ENCODE results near the gene AK4. TPM values are rescaled to one million over a fixed set of nuclear protein-coding genes. Genes with fewer than 3 reads are reported as not detected.

AK4 gene
- total and polyA plus RNA-seq, 2 of the 8 experiments (the other 6 are each of a cell fraction or from before 2014, with no cell fraction given), result 64.5 to 175 TPM

DNA sequence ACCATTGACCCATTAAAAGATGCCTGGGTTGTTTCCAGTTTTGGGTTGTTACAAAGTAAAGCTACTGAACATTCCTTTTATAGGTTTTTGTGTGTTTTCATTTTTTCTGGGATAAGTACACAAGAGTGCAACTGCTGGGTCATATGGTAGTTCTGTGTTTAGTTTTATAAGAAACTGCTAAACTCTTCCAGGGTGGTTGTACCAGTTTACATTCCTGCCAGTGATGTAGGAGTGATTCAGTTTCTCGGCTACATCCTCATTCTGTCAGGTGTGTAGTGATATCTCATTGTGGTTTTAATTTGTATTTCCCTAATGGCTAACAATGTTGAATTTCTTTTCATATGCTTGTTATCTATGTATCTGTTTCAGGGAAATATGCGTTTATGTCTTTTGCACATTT, 102.8 kb downstream of the AK4 start:
- H3K4me2 ChIP-seq (ENCODE audit: insufficient read depth in 1 of 2, low read depth in 2 of 2, low read length in 2 of 2), result no peak overlapping the region
- H3K14ac ChIP-seq (ENCODE audit: insufficient read length), result no peak overlapping the region
- no peak overlapping the region for H2AK5ac ChIP-seq (ENCODE audit: low read depth, low read length)
- no peak overlapping the region for H2BK120ac ChIP-seq (replicated peaks; ENCODE audit: low read depth, low read length)
- POLR2A ChIA-PET (ENCODE audit: partially characterized antibody), result no interaction called here
- H3K4ac ChIP-seq (replicated peaks; ENCODE audit: insufficient read length, low read depth, low read length), result no peak overlapping the region
- DNase-seq (ENCODE audit: low read depth in 1 of 2, low spot score in 2 of 2) (no peak), FAIRE-seq (no peak)
- no peak overlapping the region for H3K27ac ChIP-seq (ENCODE audit: low read depth, low read length)
- peaks cover 0 to 9% (median 3%) of the 10 kb centered on the region in 4 experiments; a peak in 4 of 7 replicates for H3K4me1 ChIP-seq (replicated peaks in 1 of 4; ENCODE audit: control insufficient read depth in 3 of 4, insufficient read depth in 4 of 4, low read length in 3 of 4)
- CTCF ChIA-PET (ENCODE audit: partially characterized antibody), result interaction anchor here (1.1 kb wide), 1 partner anchor 16 kb away, joined by 5 read pairs; no protein-coding TSS in a partner anchor
- no peak overlapping the region for H2BK12ac ChIP-seq (ENCODE audit: low read depth, low read length)
- no peaks in the 10 kb centered on the region for H3K36me3 ChIP-seq (ENCODE audit: control insufficient read depth in 2 of 4, insufficient read depth in 4 of 4, low read length in 3 of 4)
- no peak overlapping the region for H3K56ac ChIP-seq (replicated peaks; ENCODE audit: insufficient read length, low read depth, low read length)
- peaks cover 0 to 4% of the 10 kb centered on the region in 2 experiments for H4K20me1 ChIP-seq (replicated peaks in 1 of 2; ENCODE audit: control insufficient read depth in 1 of 2, insufficient read depth in 2 of 2, low read length in 2 of 2)
- H2BK5ac ChIP-seq (ENCODE audit: low read depth, low read length), result no peak overlapping the region
- H3K23me2 ChIP-seq (ENCODE audit: low read depth, low read length), result peaks cover 13% of the 10 kb centered on the region
- no peak overlapping the region for H3K4me3 ChIP-seq (ENCODE audit: extremely low read depth in 1 of 4, insufficient read depth in 2 of 4, low read depth in 3 of 4, low read length in 4 of 4)
- no peak overlapping the region for H4K5ac ChIP-seq (ENCODE audit: insufficient read length, low read depth, low read length)
- WGBS, 2 experiments (ENCODE audit: extremely low coverage in 1 of 2, insufficient coverage in 1 of 2, insufficient read length in 1 of 2, insufficient replicate concordance in 2 of 2, low coverage in 1 of 2, low lambda C conversion rate in 2 of 2, missing lambda C conversion rate in 1 of 2), result 80% methylated on average over 2 of the region's 2 CpGs; no CpG with 5 or more reads in 1 of the 2 experiments
- no peak overlapping the region for H3K18ac ChIP-seq (ENCODE audit: extremely low read depth, low read length)
- H4K8ac ChIP-seq (ENCODE audit: extremely low read depth, insufficient read depth, low read length), result no peak overlapping the region
- H2BK15ac ChIP-seq (ENCODE audit: low read length), result no peak overlapping the region
- no peak overlapping the region for H4K91ac ChIP-seq (replicated peaks; ENCODE audit: insufficient read length, low read length)
- H3K27me3 ChIP-seq (replicated peaks in 1 of 4; ENCODE audit: control insufficient read depth in 3 of 4, extremely low read depth in 1 of 4, insufficient read depth in 3 of 4, low read length in 3 of 4), result peaks cover 0 to 18% (median 12%) of the 10 kb centered on the region in 4 experiments; a peak in 6 of 7 replicates
- H3K79me2 ChIP-seq (ENCODE audit: control insufficient read depth in 1 of 2, insufficient read depth in 2 of 2, low read length in 2 of 2), result no peaks in the 10 kb centered on the region
- H3K9ac ChIP-seq (replicated peaks in 1 of 4; ENCODE audit: extremely low read depth in 1 of 4, low read depth in 3 of 4, low read length in 3 of 4), result no peak overlapping the region
- H2AFZ ChIP-seq (ENCODE audit: low read length), result no peak overlapping the region
- H2BK20ac ChIP-seq (ENCODE audit: low read length), result no peak overlapping the region
- H3K79me1 ChIP-seq (ENCODE audit: low read depth, low read length), result no peaks in the 10 kb centered on the region
- TF ChIP-seq CEBPB (IDR thresholded peaks at IDR 0.05; ENCODE audit: low read depth, low read length) (no peak), POLR2AphosphoS5 (IDR thresholded peaks at IDR 0.05; ENCODE audit: low read depth, low read length) (no peak), CHD2 (IDR thresholded peaks at IDR 0.05; ENCODE audit: low read length) (no peak), SP1 (IDR thresholded peaks at IDR 0.05; ENCODE audit: low read depth, low read length) (no peak), BCL11A (IDR thresholded peaks at IDR 0.05; ENCODE audit: low read depth in 2 of 2, low read length in 2 of 2) (no peak)
- H3K23ac ChIP-seq (ENCODE audit: insufficient read length), result no peak overlapping the region
- no peaks in the 10 kb centered on the region for H3K9me3 ChIP-seq (ENCODE audit: insufficient read depth in 2 of 2, low read depth in 1 of 2, low read length in 1 of 2)

Measured in H1 (cell line).